Heart left ventricle (tissue), 16 donors: Measurements from ENCODE around the gene MYDGF. TPM values are rescaled to one million over a fixed set of nuclear protein-coding genes. Genes with fewer than 3 reads are reported as not detected.

Source experiments
- ATAC-seq, 4 donors: fragments of 200-7000 bp; cut with Tn5 transposase; one replicate each; pipeline ENCODE4 v1.9.1; 2020 to 2022; ENCODE audit warnings: moderate library complexity in 4 of 4, mild to moderate bottlenecking in 3 of 4, moderate number of reproducible peaks in 1 of 4
- DNase-seq, 5 donors: peaks; one replicate each; pipeline ENCODE4 v3.0.0-alpha.2; 2020
- H3K27ac ChIP-seq, 12 donors: fragments of 200-600 bp; sonication (generic) in 4 of 12; one replicate each; pipeline versions ENCODE4 v1.5.0 to v1.8.0; 2016 to 2022; ENCODE audit warnings: mild to moderate bottlenecking in 2 of 12
- H3K27me3 ChIP-seq, 9 donors: fragments of 200-600 bp; sonication (generic) in 2 of 9; one replicate each; pipeline versions ENCODE4 v1.5.1 to v1.8.0; 2016 to 2022; ENCODE audit warnings: mild to moderate bottlenecking in 3 of 9
- H3K36me3 ChIP-seq, 9 donors: fragments of 200-600 bp; sonication (generic) in 2 of 9; one replicate each; pipeline versions ENCODE4 v1.5.0 to v1.8.0; 2018 to 2022; ENCODE audit warnings: mild to moderate bottlenecking in 2 of 9
- H3K4me1 ChIP-seq, 12 donors: fragments of 200-600 bp; sonication (generic) in 4 of 12; one replicate each; pipeline versions ENCODE4 v1.5.0 to v1.8.0; 2016 to 2022; ENCODE audit warnings: mild to moderate bottlenecking in 3 of 12
- H3K4me3 ChIP-seq, 12 donors: fragments of 200-600 bp; sonication (generic) in 4 of 12; one replicate each; pipeline versions ENCODE4 v1.5.0 to v1.8.0; 2017 to 2022; ENCODE audit warnings: mild to moderate bottlenecking in 9 of 12, moderate library complexity in 4 of 12
- H3K9me3 ChIP-seq, 12 donors: fragments of 200-600 bp; sonication (generic) in 4 of 12; one replicate each; pipeline versions ENCODE4 v1.5.0 to v1.8.0; 2016 to 2022; ENCODE audit warnings: mild to moderate bottlenecking in 1 of 12
- CTCF ChIP-seq, 12 donors: fragments of 200-600 bp; sonication (generic) in 4 of 12; IDR thresholded peaks; one replicate each; pipeline versions ENCODE4 v1.5.0 to v1.8.0; 2018 to 2022; ENCODE audit warnings: antibody characterized with exemption in 12 of 12, mild to moderate bottlenecking in 5 of 12
- POLR2A ChIP-seq, 2 donors: fragments of 450-650 bp; IDR thresholded peaks; one replicate each; pipeline ENCODE4 v1.6.1; 2017; ENCODE audit warnings: antibody characterized with exemption in 2 of 2, mild to moderate bottlenecking in 2 of 2, moderate library complexity in 2 of 2
- WGBS, 4 donors: extraction: QIAGEN DNeasy Blood & Tissue Kit in 2 of 4; methylation state at CpG; one replicate each; pipeline versions ENCODE4 v1.1.5 to v1.1.7; 2013 to 2018; 5-methylcytosine and 5-hydroxymethylcytosine counted together
- intact Hi-C, 10 donors: fragments of 100-400 bp; cut with DNase I; formaldehyde crosslinking; loops; one replicate each; pipeline versions ENCODE4 v1.11.1 to v1.14.2; 2022
- polyA plus RNA-seq, 2 donors: library from polyadenylated mRNA; stranded (reverse); fragments of 200-250 nt; gene quantifications; one replicate each; pipeline ENCODE4 v1.2.3, GENCODE V29; 2013
- total RNA-seq, 9 donors: library from RNA; depleted of rRNA in 2 of 9; stranded (reverse); fragments of >200 nt in 2 of 9; fragmentation: NEBNext Ultra II Directional in 3 of 9; extraction: Animal tissue kit (Norgen Biotek cat#: 25700) in 3 of 9; gene quantifications; one replicate each; pipeline versions ENCODE4 v1.1.0 to v1.2.4, GENCODE V29; 2016 to 2023
- donor health status: ischemic (EF 13 %, LVEDD 7.1; RV severe dilation, severe dysfunction).
- donor health status: healthy with polysubstance abuse.
- donor health status: DM: no; HTN: yes; CAD: no.
- donor health status: DM: no; HTN: no; CAD: no.
- donor health status: ischemic (EF 25% LVEDD 6.9; RV normal size, moderate dysfunction).
- donor health status: ischemic (EF 25% LVEDD 5.7; RV mildly dilated, moderate dysfunction).
- donor health status: healthy.
- donor health status: DM: yes; HTN: yes; CAD: no.
- donor health status: ischemic (EF 35%, LVEDD 5.7; RV mildly dilated, moderate dysfunction).
- donor health status: nonischemic (EF 11% LVEDD 7.7; RV severe dilation, severe dysfunction).
- donor health status: DM: yes; HTN: yes; CAD: no.
- donor health status: PGD.
- donor health status: ischemic (EF 29% LVEDD 5.4; RV normal size, mild dysfunction).
- donor health status: nonischemic (EF 23%, LVEDD 6.1; RV moderate dilation, normal function).

Gene MYDGF
- total and polyA plus RNA-seq, 11 donors: 19.1 to 201 (median 25.8) TPM

GRCh38 chr19:4642625-4643024 is 27.5 kb downstream of the MYDGF start:
- WGBS, 4 donors: 78 to 81% (median 79%) methylated on average over 6 of the region's 6 CpGs
- H3K4me3 ChIP-seq: no peak overlapping the region
- TF ChIP-seq CTCF (IDR thresholded peaks at IDR 0.05) (no peak), POLR2A (IDR thresholded peaks at IDR 0.05) (no peak)
- H3K36me3 ChIP-seq: no peaks in the 10 kb centered on the region
- peaks cover 2 to 43% (median 22%) of the 10 kb centered on the region in 12 donors for H3K4me1 ChIP-seq
- H3K27me3 ChIP-seq: no peaks in the 10 kb centered on the region
- H3K9me3 ChIP-seq: no peaks in the 10 kb centered on the region
- peak overlapping the region in 1 of 12 donors; percentile 92 for H3K27ac ChIP-seq
- ATAC-seq (no peak), DNase-seq (no peak)
- intact Hi-C loops: no loop called here

GRCh38 chr19:4641132-4641531 is 29.0 kb downstream of the MYDGF start:
- Histone ChIP-seq H3K27ac (peak overlapping the region in 6 of 12 donors; percentile 80 to 92 (median 87)), H3K9me3 (no peaks in the 10 kb centered on the region), H3K27me3 (no peaks in the 10 kb centered on the region), H3K4me1 (peaks cover 0 to 47% (median 23%) of the 10 kb centered on the region in 12 donors), H3K4me3 (peak overlapping the region in 11 of 12 donors; percentile 59 to 88 (median 82)), H3K36me3 (no peaks in the 10 kb centered on the region)
- DNase-seq (no peak), ATAC-seq (no peak)
- TF ChIP-seq CTCF (IDR thresholded peaks at IDR 0.05) (no peak), POLR2A (IDR thresholded peaks at IDR 0.05) (no peak)
- intact Hi-C loops: no loop called here
- 67 to 73% (median 70%) methylated on average over 10 to 14 of the region's 14 CpGs for WGBS, 4 donors

GRCh38 chr19:4640247-4641000 is 29.7 kb downstream of the MYDGF start:
- H3K27ac ChIP-seq: peak overlapping the region in 11 of 12 donors; percentile 75 to 92 (median 84)
- no peaks in the 10 kb centered on the region for H3K36me3 ChIP-seq
- H3K4me1 ChIP-seq: peaks cover 0 to 52% (median 29%) of the 10 kb centered on the region in 12 donors
- TF ChIP-seq POLR2A (IDR thresholded peaks at IDR 0.05) (no peak), CTCF (IDR thresholded peaks at IDR 0.05) (no peak)
- WGBS, 4 donors: 49 to 86% (median 63%) methylated on average over 11 to 17 of the region's 17 CpGs
- DNase-seq (no peak), ATAC-seq (no peak)
- H3K9me3 ChIP-seq: no peaks in the 10 kb centered on the region
- H3K27me3 ChIP-seq: no peaks in the 10 kb centered on the region
- H3K4me3 ChIP-seq: peak overlapping the region; percentile 58 to 88 (median 81)
- intact Hi-C loops: no loop called here

GRCh38 chr19:4639531-4640246 is 30.5 kb downstream of the MYDGF start:
- WGBS, 4 donors: 11 to 19% (median 16%) methylated on average over 14 to 39 of the region's 39 CpGs
- DNase-seq: peak in 2 of 5 donors; percentile 47 to 74
- TF ChIP-seq CTCF (IDR thresholded peaks at IDR 0.05) (no peak), POLR2A (IDR thresholded peaks at IDR 0.05) (no peak)

More at GRCh38 chr19:4639531-4640246, 30.5 kb downstream of the MYDGF start:
- ATAC-seq: no peak
- Histone ChIP-seq H3K27me3 (no peaks in the 10 kb centered on the region), H3K4me3 (peak overlapping the region; percentile 58 to 88 (median 81)), H3K9me3 (no peaks in the 10 kb centered on the region), H3K4me1 (peaks cover 0 to 56% (median 30%) of the 10 kb centered on the region in 12 donors), H3K27ac (peak overlapping the region in 11 of 12 donors; percentile 75 to 92 (median 84)), H3K36me3 (no peaks in the 10 kb centered on the region)
- intact Hi-C loops: loop anchor here in 8 of 10 donors (1.0 to 5.0 kb wide), 3 partner anchors 9 to 82 kb away; partner anchors contain the start of gene SEMA6B (in 8 of the 8)
